ENCODE data around the gene IFIT1. TPM values are rescaled to one million over a fixed set of nuclear protein-coding genes. Genes with fewer than 3 reads are reported as not detected.
"Not testable (repeated sequence)": the region's sequence is repeated elsewhere in the genome, so short reads cannot be mapped to it uniquely, and the experiment has no call there.

The IFIT1 gene
- total RNA-seq, 1 donor from 2014 or later, result 7.4 TPM

DNA sequence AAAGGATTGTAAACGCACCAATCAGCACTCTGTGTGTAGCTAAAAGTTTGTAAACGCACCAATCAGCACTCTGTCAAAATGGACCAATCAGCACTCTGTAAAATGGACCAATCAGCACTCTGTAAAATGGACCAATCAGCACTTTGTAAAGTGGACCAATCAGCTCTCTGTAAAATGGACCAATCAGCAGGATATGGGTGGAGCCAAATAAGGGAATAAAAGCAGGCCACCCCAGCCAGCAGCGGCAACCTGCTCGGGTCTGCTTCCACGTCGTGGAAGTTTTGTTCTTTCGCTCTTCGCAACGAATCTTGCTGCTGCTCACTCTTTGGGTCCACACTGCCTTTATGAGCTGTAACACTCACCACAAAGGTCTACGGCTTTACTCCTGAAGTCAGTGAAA is 19.9 kb downstream of the IFIT1 start:
- H3K36me3 ChIP-seq; H3K9me3 ChIP-seq; DNase-seq (ENCODE audit: extremely low spot score in 2 of 2); H3K27ac ChIP-seq; intact Hi-C loops (cut with DNase I); H3K27me3 ChIP-seq; H3K4me3 ChIP-seq: not testable (repeated sequence)
- peaks cover 24% of the 10 kb centered on the region for H3K4me1 ChIP-seq

- Histone ChIP-seq H3K4me1 (peaks cover 32% of the 10 kb centered on the region), H3K4me3 (no peak overlapping the region), H3K27me3 (no peaks in the 10 kb centered on the region), H3K36me3 (peaks cover 0 to 9% of the 10 kb centered on the region in 2 donors), H3K9me3 (no peaks in the 10 kb centered on the region), H3K27ac (peak overlapping the region; percentile 99)
- intact Hi-C loops (cut with DNase I), result no loop called here
- TF ChIP-seq POLR2A (IDR thresholded peaks at IDR 0.05) (no peak), POLR2AphosphoS5 (IDR thresholded peaks at IDR 0.05; ENCODE audit: insufficient read depth in 1 of 2, low read depth in 1 of 2) (no peak)
- TF ChIP-seq, protein P1, sequence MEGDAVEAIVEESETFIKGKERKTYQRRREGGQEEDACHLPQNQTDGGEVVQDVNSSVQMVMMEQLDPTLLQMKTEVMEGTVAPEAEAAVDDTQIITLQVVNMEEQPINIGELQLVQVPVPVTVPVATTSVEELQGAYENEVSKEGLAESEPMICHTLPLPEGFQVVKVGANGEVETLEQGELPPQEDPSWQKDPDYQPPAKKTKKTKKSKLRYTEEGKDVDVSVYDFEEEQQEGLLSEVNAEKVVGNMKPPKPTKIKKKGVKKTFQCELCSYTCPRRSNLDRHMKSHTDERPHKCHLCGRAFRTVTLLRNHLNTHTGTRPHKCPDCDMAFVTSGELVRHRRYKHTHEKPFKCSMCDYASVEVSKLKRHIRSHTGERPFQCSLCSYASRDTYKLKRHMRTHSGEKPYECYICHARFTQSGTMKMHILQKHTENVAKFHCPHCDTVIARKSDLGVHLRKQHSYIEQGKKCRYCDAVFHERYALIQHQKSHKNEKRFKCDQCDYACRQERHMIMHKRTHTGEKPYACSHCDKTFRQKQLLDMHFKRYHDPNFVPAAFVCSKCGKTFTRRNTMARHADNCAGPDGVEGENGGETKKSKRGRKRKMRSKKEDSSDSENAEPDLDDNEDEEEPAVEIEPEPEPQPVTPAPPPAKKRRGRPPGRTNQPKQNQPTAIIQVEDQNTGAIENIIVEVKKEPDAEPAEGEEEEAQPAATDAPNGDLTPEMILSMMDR (IDR thresholded peaks at IDR 0.05), result no peak
- no peak for DNase-seq (ENCODE audit: extremely low spot score in 2 of 2)
These were observed 21.0 kb downstream of the IFIT1 start for GRCh38 chr10:89413398-89413912.

DNA sequence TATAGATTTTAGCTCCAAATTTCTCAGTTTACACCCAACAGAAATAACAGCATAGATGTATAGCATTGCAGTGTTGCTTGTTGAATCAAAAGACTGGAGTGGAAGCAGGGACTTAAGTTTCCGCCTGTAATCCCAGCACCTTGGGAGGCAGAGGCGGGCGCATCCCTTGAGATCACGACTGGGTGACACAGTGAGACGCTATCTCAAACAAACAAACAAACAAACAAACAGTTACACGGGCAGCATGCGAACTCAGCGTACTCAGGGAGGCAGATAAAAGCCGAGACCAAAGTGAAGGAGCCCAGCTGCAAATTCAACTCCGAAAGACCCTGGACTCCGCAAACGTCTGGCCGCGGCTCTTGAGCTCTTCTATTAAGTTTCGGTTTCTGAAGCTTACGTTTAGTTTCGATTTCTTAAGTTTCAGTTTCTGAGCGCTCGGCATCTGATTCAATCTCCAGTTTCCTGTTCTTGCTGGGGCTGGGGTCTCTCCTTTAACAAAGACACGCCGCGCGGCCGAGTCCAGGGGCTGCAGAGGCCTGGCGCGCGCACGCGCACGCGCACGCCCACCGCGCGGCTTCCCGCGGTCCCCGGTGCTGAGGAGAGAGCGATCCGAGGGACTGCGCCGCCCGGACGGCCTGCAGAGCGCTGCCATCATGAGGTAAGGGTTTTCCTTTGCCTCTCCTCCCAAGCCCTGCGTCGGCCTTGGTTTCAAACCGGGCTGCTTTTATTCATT is 21.9 kb downstream of the IFIT1 start, which contains the start of gene IFIT5:
IFIT5 (plus strand) TSS at position 423 of the 733 bp plus-strand sequence; CDS start at position 654, 231 bp downstream.
- peak within 1 kb of the TSS; percentile 99 for H3K27ac ChIP-seq
- peak in 1 of 2 donors; percentile 90 for DNase-seq (ENCODE audit: extremely low spot score in 2 of 2)
- H3K4me1 ChIP-seq, result peaks cover 36% of the 10 kb centered on the region
- peaks cover 0 to 9% of the 10 kb centered on the region in 2 donors for H3K36me3 ChIP-seq
- no peaks in the 10 kb centered on the region for H3K9me3 ChIP-seq
- H3K27me3 ChIP-seq, result no peaks in the 10 kb centered on the region
- peak within 1 kb of the TSS; percentile 85 to 88 for H3K4me3 ChIP-seq
- TF ChIP-seq POLR2AphosphoS5 (IDR thresholded peaks at IDR 0.05; ENCODE audit: insufficient read depth in 1 of 2, low read depth in 1 of 2) (peak in 1 of 2 donors; percentile 17), POLR2A (IDR thresholded peaks at IDR 0.05) (peak in 1 of 2 donors; percentile 43)
- TF ChIP-seq, protein P1 (IDR thresholded peaks at IDR 0.05), result no peak
- intact Hi-C loops (cut with DNase I), result no loop called here

DNA sequence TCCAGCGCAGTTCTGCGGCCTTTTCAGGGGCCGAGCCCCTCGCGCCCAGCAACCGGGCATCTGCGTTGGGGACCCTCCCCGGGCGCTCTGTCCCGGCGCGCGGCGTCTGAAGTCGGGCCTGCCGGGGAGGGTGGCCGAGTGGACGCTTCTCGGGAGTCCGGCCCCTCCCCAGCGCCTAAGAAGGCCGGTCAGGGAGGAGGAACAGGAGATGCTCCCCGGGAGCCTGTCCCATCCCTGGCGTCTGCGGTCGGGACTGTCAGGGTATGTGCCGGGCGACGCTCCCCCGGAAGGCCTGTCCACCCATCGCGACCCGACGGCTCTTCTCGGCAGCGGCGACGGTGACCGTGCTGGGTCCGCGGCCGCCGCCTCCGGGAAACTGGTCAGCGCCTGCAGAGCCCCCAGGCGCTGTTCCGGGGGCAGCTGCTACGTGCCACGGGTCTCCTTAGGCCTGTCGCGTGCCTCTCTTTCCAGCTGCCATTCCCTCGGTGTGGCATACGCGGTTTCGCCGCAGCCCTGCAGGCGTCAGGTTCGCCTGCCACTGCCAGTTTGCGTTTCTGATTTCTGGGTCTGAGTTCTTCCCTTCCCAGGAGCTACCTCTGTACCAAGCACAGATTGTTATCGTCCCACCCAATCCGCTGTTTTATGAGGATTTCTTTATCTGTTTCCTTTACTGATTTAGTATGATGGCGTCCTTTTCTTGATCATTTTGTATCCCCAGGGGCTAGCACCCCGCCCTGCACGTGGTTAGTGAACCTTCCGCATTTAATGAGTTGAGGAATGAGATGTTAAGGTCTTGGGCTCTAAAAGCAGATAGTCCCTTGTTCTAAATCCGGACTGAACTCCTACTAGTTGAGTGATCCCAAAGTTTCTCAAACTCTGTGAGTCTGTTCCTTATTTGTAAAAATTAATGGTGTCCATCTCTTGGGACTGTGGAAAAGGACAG is 22.7 kb downstream of the IFIT1 start:
- Histone ChIP-seq H3K27me3 (no peaks in the 10 kb centered on the region), H3K27ac (peak overlapping the region; percentile 99), H3K9me3 (no peaks in the 10 kb centered on the region), H3K4me1 (peaks cover 36% of the 10 kb centered on the region), H3K36me3 (peaks cover 0 to 9% of the 10 kb centered on the region in 2 donors), H3K4me3 (peak overlapping the region; percentile 85 to 88)
- peak; percentile 17 to 76 for TF ChIP-seq POLR2AphosphoS5 (IDR thresholded peaks at IDR 0.05; ENCODE audit: insufficient read depth in 1 of 2, low read depth in 1 of 2)
- TF ChIP-seq POLR2A (IDR thresholded peaks at IDR 0.05), result no peak
- TF ChIP-seq, protein P1 (IDR thresholded peaks at IDR 0.05), result no peak
- DNase-seq (ENCODE audit: extremely low spot score in 2 of 2), result no peak
- intact Hi-C loops (cut with DNase I), result no loop called here

DNA sequence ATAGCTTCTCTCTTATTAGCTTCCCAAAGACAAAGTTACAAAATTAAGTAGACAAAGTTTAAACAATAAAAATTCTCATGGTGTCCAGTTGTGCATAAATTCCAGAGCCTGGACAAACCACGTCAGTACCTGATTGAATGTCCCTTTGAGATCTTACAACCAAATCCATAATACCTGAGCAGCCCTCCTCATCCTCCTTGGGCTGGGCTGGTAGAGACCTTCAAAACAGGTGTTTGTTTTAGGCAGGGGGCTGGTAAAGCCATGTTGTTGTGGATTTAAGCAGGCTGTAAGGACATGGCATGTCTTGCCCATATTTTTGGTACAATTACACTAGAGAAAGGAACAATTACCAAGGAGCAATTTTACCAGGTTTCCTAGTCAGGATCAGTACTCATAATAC is 24.0 kb downstream of the IFIT1 start:
- no peak for DNase-seq (ENCODE audit: extremely low spot score in 2 of 2)
- Histone ChIP-seq H3K9me3 (no peaks in the 10 kb centered on the region), H3K27me3 (no peaks in the 10 kb centered on the region), H3K4me3 (no peak overlapping the region), H3K27ac (peak overlapping the region; percentile 99), H3K4me1 (peaks cover 36% of the 10 kb centered on the region), H3K36me3 (peaks cover 0 to 9% of the 10 kb centered on the region in 2 donors)
- TF ChIP-seq POLR2AphosphoS5 (IDR thresholded peaks at IDR 0.05; ENCODE audit: insufficient read depth in 1 of 2, low read depth in 1 of 2) (no peak), POLR2A (IDR thresholded peaks at IDR 0.05) (no peak)
- TF ChIP-seq, protein P1 (IDR thresholded peaks at IDR 0.05), result no peak
- intact Hi-C loops (cut with DNase I), result no loop called here
